SK-N-SH (cell line): ENCODE results near the gene UGT1A4. TPM values are rescaled to one million over a fixed set of nuclear protein-coding genes. Genes with fewer than 3 reads are reported as not detected.

Experiments used
- CTCF ChIA-PET: fragments of 300-600, 350-600 bp; formaldehyde crosslinking; extraction: SDS; loops from one replicate; lab custom pipeline; 2021; lab: Yijun Ruan, JAX
- POLR2A ChIA-PET: fragments of 350-600 bp; sonication (Branson Sonifier 250); formaldehyde crosslinking; extraction: SDS; loops from one replicate; lab custom pipeline; 2020; ENCODE audit warnings: antibody characterized with exemption, inconsistent platforms; lab: Yijun Ruan, JAX
- DNase-seq: peaks from one replicate; pipeline ENCODE4 v3.0.0; 2012
- H2AFZ ChIP-seq: fragments of 200-600 bp; sonication (generic); 2 replicates; pipeline ENCODE4 v1.8.1; 2016; ENCODE audit warnings: antibody characterized with exemption, mild to moderate bottlenecking, low read depth
- H3F3A ChIP-seq: fragments of 200-600 bp; sonication (generic); replicated peaks from 2 replicates; pipeline ENCODE3; 2016; ENCODE audit warnings: antibody characterized with exemption, mild to moderate bottlenecking; ENCODE audit not compliant: insufficient read depth
- H3K27ac ChIP-seq, 2 experiments: fragments of 200-500 bp in 1 of 2; fragments of 200-600 bp in 1 of 2; sonication (Bioruptor generic) in 1 of 2; sonication (generic), shearing (Covaris generic) in 1 of 2; 2 replicates each; pipeline versions ENCODE4 v1.5.1 to v1.6.1; 2014 to 2016; ENCODE audit warnings: low read depth in 2 of 2, inconsistent platforms in 1 of 2, low read length in 1 of 2, mild to moderate bottlenecking in 1 of 2, mixed read lengths in 1 of 2
- H3K27me3 ChIP-seq: fragments of 200-600 bp; sonication (generic), shearing (Covaris generic); 2 replicates; pipeline ENCODE4 v1.6.1; 2016; ENCODE audit warnings: mixed run types; ENCODE audit not compliant: insufficient read depth
- H3K36me3 ChIP-seq, 2 experiments: fragments of 200-500 bp in 1 of 2; fragments of 200-600 bp in 1 of 2; sonication (Bioruptor generic) in 1 of 2; sonication (generic) in 1 of 2; replicated peaks in 1 of 2; 2 replicates each; pipeline versions ENCODE3 to v1.5.1; 2014 to 2016; ENCODE audit warnings: low read length in 1 of 2, mild to moderate bottlenecking in 1 of 2; ENCODE audit not compliant: insufficient read depth in 2 of 2, control insufficient read depth in 1 of 2
- H3K4me1 ChIP-seq, 2 experiments: fragments of 200-500 bp in 1 of 2; fragments of 200-600 bp in 1 of 2; sonication (Bioruptor generic) in 1 of 2; sonication (generic), shearing (Covaris generic) in 1 of 2; 2 replicates each; pipeline versions ENCODE4 v1.5.1 to v1.6.1; 2014 to 2016; ENCODE audit warnings: low read depth in 1 of 2, low read length in 1 of 2, mixed run types in 1 of 2; ENCODE audit not compliant: insufficient read depth in 2 of 2, control insufficient read depth in 1 of 2
- H3K4me2 ChIP-seq: fragments of 200-600 bp; sonication (generic), shearing (Covaris generic); 2 replicates; pipeline ENCODE4 v1.6.1; 2017; ENCODE audit warnings: mixed run types
- H3K4me3 ChIP-seq, 2 experiments: fragments of 200-500 bp in 1 of 2; fragments of 200-600 bp in 1 of 2; sonication (Bioruptor generic) in 1 of 2; sonication (generic), shearing (Covaris generic) in 1 of 2; 2 replicates each; pipeline versions ENCODE4 v1.5.1 to v1.8.1; 2014 to 2016; ENCODE audit warnings: low read depth in 2 of 2, inconsistent platforms in 1 of 2, low read length in 1 of 2, mild to moderate bottlenecking in 1 of 2, mixed read lengths in 1 of 2, moderate library complexity in 1 of 2
- H3K79me2 ChIP-seq: fragments of 200-600 bp; sonication (generic); 2 replicates; pipeline ENCODE4 v1.8.1; 2017; ENCODE audit warnings: mild to moderate bottlenecking; ENCODE audit not compliant: insufficient read depth
- H3K9ac ChIP-seq: fragments of 200-600 bp; sonication (generic); 2 replicates; pipeline ENCODE4 v1.6.1; 2017; ENCODE audit warnings: mixed run types
- H3K9me2 ChIP-seq: fragments of 200-600 bp; sonication (generic); 2 replicates; pipeline ENCODE4 v1.6.1; 2017; ENCODE audit warnings: mixed run types
- H3K9me3 ChIP-seq: fragments of 200-600 bp; sonication (generic); 2 replicates; pipeline ENCODE4 v1.6.1; 2017; ENCODE audit warnings: mixed run types, mild to moderate bottlenecking, moderate library complexity
- H4K20me1 ChIP-seq: fragments of 200-600 bp; sonication (generic); 2 replicates; pipeline ENCODE4 v1.6.1; 2017; ENCODE audit warnings: mild to moderate bottlenecking, mixed run types; ENCODE audit not compliant: insufficient read depth
- CHD2 ChIP-seq: fragments of 150-350 bp; IDR thresholded peaks from 2 replicates; pipeline ENCODE4 v1.6.1; 2018; ENCODE audit warnings: low read length; ENCODE audit not compliant: partially characterized antibody
- FOXJ3 ChIP-seq: sonication (generic); formaldehyde crosslinking; IDR thresholded peaks from 2 replicates; pipeline ENCODE4 v1.5.1; 2020; ENCODE audit warnings: mild to moderate bottlenecking, missing genetic modification reagents
- MEF2A ChIP-seq: IDR thresholded peaks from 2 replicates; pipeline ENCODE4 v1.4.0; 2012; ENCODE audit warnings: low read depth, borderline replicate concordance
- NFIC ChIP-seq: IDR thresholded peaks from 2 replicates; pipeline ENCODE4 v1.4.0; 2012; ENCODE audit warnings: borderline replicate concordance
- PBX3 ChIP-seq: IDR thresholded peaks from 2 replicates; pipeline ENCODE4; 2012
- RAD21 ChIP-seq: IDR thresholded peaks from 2 replicates; pipeline ENCODE4 v1.6.1; 2012; ENCODE audit warnings: mild to moderate bottlenecking, low read length
- RCOR1 ChIP-seq: fragments of 150-350 bp; IDR thresholded peaks from 2 replicates; pipeline ENCODE4 v1.6.1; 2017; ENCODE audit warnings: antibody characterized with exemption, low read length
- RFX5 ChIP-seq: IDR thresholded peaks from 2 replicates; pipeline ENCODE4 v1.6.1; 2012; ENCODE audit warnings: mild to moderate bottlenecking, improper control_type of control experiment, low read length
- SMC3 ChIP-seq: IDR thresholded peaks from 2 replicates; pipeline ENCODE4 v1.6.1; 2012; ENCODE audit warnings: low read depth, low read length, improper control_type of control experiment
- TAF1 ChIP-seq: IDR thresholded peaks from 2 replicates; pipeline ENCODE4 v1.6.1; 2012; ENCODE audit warnings: low read depth, mild to moderate bottlenecking, low read length, moderate library complexity, borderline replicate concordance
- whole genome bisulfite sequencing: methylation state at CpG from one replicate; pipeline ENCODE4 v1.1.6; 2017; ENCODE audit warnings: low lambda C conversion rate; 5-methylcytosine and 5-hydroxymethylcytosine counted together
- polyA plus RNA-seq, 3 experiments: library from polyadenylated mRNA; depleted of rRNA; stranded (reverse); fragments of >200 nt; gene quantifications; 2 replicates each; pipeline ENCODE4 v1.2.3, GENCODE V29; 2012
- TF ChIP-seq, protein P1 (sequence below): fragments of 150-350 bp; IDR thresholded peaks from 2 replicates; pipeline ENCODE4 v1.6.1; 2017; ENCODE audit warnings: antibody characterized with exemption, low read length, low read depth, borderline replicate concordance
- TF ChIP-seq, protein P2 (sequence below): IDR thresholded peaks from 2 replicates; pipeline ENCODE4 v1.4.0; 2012; ENCODE audit warnings: low read depth

Gene UGT1A4
- polyA plus RNA-seq, 1 of the 3 experiments (the other 2 are of a cell fraction), result not detected

GRCh38 chr2:233789554-233789953 lies 71.0 kb downstream of the UGT1A4 start:
- no peaks in the 10 kb centered on the region for H3K36me3 ChIP-seq
- TF ChIP-seq FOXJ3 (CRISPR knock-in tag), result no peak
- TF ChIP-seq RCOR1, result no peak
- TF ChIP-seq, protein P1, sequence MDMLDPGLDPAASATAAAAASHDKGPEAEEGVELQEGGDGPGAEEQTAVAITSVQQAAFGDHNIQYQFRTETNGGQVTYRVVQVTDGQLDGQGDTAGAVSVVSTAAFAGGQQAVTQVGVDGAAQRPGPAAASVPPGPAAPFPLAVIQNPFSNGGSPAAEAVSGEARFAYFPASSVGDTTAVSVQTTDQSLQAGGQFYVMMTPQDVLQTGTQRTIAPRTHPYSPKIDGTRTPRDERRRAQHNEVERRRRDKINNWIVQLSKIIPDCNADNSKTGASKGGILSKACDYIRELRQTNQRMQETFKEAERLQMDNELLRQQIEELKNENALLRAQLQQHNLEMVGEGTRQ, result no peak
- no peak for TF ChIP-seq CHD2
- TF ChIP-seq, protein P2, sequence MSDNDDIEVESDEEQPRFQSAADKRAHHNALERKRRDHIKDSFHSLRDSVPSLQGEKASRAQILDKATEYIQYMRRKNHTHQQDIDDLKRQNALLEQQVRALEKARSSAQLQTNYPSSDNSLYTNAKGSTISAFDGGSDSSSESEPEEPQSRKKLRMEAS, result no peak
- TF ChIP-seq MEF2A, result no peak

GRCh38 chr2:233791151-233791882 lies 72.8 kb downstream of the UGT1A4 start:
- CTCF ChIA-PET, result no interaction called here
- no peak overlapping the region for H3K4me3 ChIP-seq

More at GRCh38 chr2:233789554-233789953, 71.0 kb downstream of the UGT1A4 start:
- WGBS, result 60% methylated on average over 3 of the region's 7 CpGs
- Histone ChIP-seq H3F3A (no peaks in the 10 kb centered on the region), H3K9me2 (no peaks in the 10 kb centered on the region), H3K4me2 (no peak overlapping the region), H3K79me2 (no peaks in the 10 kb centered on the region), H2AFZ (no peak overlapping the region), H3K4me3 (no peak overlapping the region), H3K9me3 (no peaks in the 10 kb centered on the region), H4K20me1 (no peaks in the 10 kb centered on the region), H3K4me1 (no peaks in the 10 kb centered on the region), H3K27me3 (no peaks in the 10 kb centered on the region), H3K27ac (no peak overlapping the region), H3K9ac (no peak overlapping the region)
- POLR2A ChIA-PET, result no interaction called here
- no peak for DNase-seq
- CTCF ChIA-PET, result no interaction called here

More at GRCh38 chr2:233791151-233791882, 72.8 kb downstream of the UGT1A4 start:
- POLR2A ChIA-PET, result no interaction called here
- H4K20me1 ChIP-seq, result no peaks in the 10 kb centered on the region
- no peak overlapping the region for H2AFZ ChIP-seq
- H3K27me3 ChIP-seq, result no peaks in the 10 kb centered on the region
- WGBS, result 70% methylated on average over 18 of the region's 18 CpGs
- no peaks in the 10 kb centered on the region for H3K79me2 ChIP-seq
- DNase-seq, result no peak
- no peak overlapping the region for H3K9ac ChIP-seq
- H3K4me2 ChIP-seq, result no peak overlapping the region
- H3K9me3 ChIP-seq, result no peaks in the 10 kb centered on the region
- H3K9me2 ChIP-seq, result no peaks in the 10 kb centered on the region
- no peak for TF ChIP-seq NFIC
- TF ChIP-seq RAD21, result no peak
- no peak for TF ChIP-seq MEF2A
- TF ChIP-seq PBX3, result no peak
- TF ChIP-seq RFX5, result no peak
- TF ChIP-seq TAF1, result no peak
- TF ChIP-seq SMC3, result no peak
- no peak overlapping the region for H3K27ac ChIP-seq
- no peaks in the 10 kb centered on the region for H3F3A ChIP-seq
- H3K36me3 ChIP-seq, result no peaks in the 10 kb centered on the region
- no peaks in the 10 kb centered on the region for H3K4me1 ChIP-seq
